ENCODE results near the gene SMIM43. TPM values are rescaled to one million over a fixed set of nuclear protein-coding genes. Genes with fewer than 3 reads are reported as not detected.
A peak's percentile ranks its signal among the peaks of the same experiment; 100 is the strongest.

The SMIM43 gene
- total RNA-seq, 1 experiment from 2014 or later, result 1.2 TPM

DNA sequence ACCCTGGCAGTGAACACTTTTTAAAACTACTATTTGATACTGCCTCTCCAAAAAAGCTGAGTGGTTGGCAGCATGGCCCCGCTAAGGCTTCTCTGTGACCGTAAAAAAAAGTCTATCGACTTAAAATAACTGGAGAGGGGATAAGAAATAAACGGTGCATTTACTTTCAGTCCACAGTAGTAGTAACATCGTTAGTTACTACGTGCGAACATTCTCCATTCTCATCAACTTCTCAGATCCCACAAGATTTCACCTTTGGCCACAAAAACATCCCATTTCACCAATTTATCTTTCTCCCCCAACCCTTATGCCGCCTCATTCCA is 35.6 kb upstream of the SMIM43 start:
- Mint-ChIP-seq H3K9me3 (no peaks in the 10 kb centered on the region), H3K27me3 (ENCODE audit: low read depth) (no peaks in the 10 kb centered on the region), H3K4me3 (peak overlapping the region; percentile 91 to 92), H3K36me3 (ENCODE audit: insufficient read depth in 1 of 3, low read depth in 3 of 3) (peaks cover 18 to 36% (median 27%) of the 10 kb centered on the region in 3 experiments), H3K27ac (peak overlapping the region; percentile 97 to 99 (median 97)), H3K4me1 (peaks cover 26 to 36% of the 10 kb centered on the region in 2 experiments)
- Histone ChIP-seq H2BK15ac (ENCODE audit: low read depth, low read length) (no peak overlapping the region), H3K4me2 (ENCODE audit: insufficient read depth, insufficient read length, low read length) (peak overlapping the region; percentile 93), H3K14ac (ENCODE audit: insufficient read depth, low read length) (peak overlapping the region; percentile 59; the same call in 1 of the 2 replicates), H2BK5ac (ENCODE audit: insufficient read length, low read length) (peak overlapping the region; percentile 17), H3T11ph (ENCODE audit: low read length) (peak overlapping the region; percentile 30), H2AFZ (ENCODE audit: low read length) (no peak overlapping the region), H4K5ac (ENCODE audit: insufficient read length, low read depth, low read length) (peak overlapping the region; percentile 84), H3K4ac (ENCODE audit: low read depth, low read length) (no peak overlapping the region; the same call in 1 of the 2 replicates), H3K56ac (ENCODE audit: insufficient read length, low read depth, low read length) (peak overlapping the region; percentile 58), H4K20me1 (ENCODE audit: control insufficient read depth, insufficient read depth, insufficient read length) (no peaks in the 10 kb centered on the region), H3K4me1 (ENCODE audit: insufficient read depth, low read length) (no peaks in the 10 kb centered on the region; the same call in 1 of the 2 replicates), H2BK20ac (ENCODE audit: low read depth, low read length, poor library complexity, severe bottlenecking) (no peak overlapping the region), H2BK12ac (ENCODE audit: insufficient read length, low read depth, low read length) (no peak overlapping the region), H3K9me3 (ENCODE audit: control insufficient read depth, low read depth, low read length) (no peaks in the 10 kb centered on the region), H4K8ac (replicated peaks; ENCODE audit: insufficient read length, low read depth, low read length) (no peak overlapping the region), H3K23ac (ENCODE audit: insufficient read length, low read depth, low read length) (no peak overlapping the region), H3K9ac (ENCODE audit: extremely low read depth, insufficient read length, low read length) (peak overlapping the region; percentile 91), H4K91ac (ENCODE audit: insufficient read length, low read depth, low read length) (no peak overlapping the region), H3K79me2 (ENCODE audit: insufficient read depth, low read length) (peaks cover 4% of the 10 kb centered on the region; the same call in 1 of the 2 replicates), H3K18ac (ENCODE audit: insufficient read length, low read depth, low read length) (peak overlapping the region; percentile 84), H2AK5ac (ENCODE audit: insufficient read length, low read length) (no peak overlapping the region), H3K27ac (ENCODE audit: insufficient read length, low read depth, low read length) (peak overlapping the region; percentile 61), H2BK120ac (ENCODE audit: low read depth, low read length, poor library complexity, severe bottlenecking) (peak overlapping the region; percentile 71), H3K23me2 (ENCODE audit: insufficient read length, low read depth, low read length, poor library complexity, severe bottlenecking) (peaks cover 7% of the 10 kb centered on the region), H3K79me1 (ENCODE audit: insufficient read depth, low read depth, low read length, poor library complexity, severe bottlenecking) (no peaks in the 10 kb centered on the region), H3K27me3 (ENCODE audit: insufficient read depth, low read length) (no peaks in the 10 kb centered on the region)
- no peak for DNase-seq
- WGBS (ENCODE audit: extremely low coverage, insufficient read length, low lambda C conversion rate), result no CpG with 5 or more reads among the region's 8 CpGs
- TF ChIP-seq, protein P1, sequence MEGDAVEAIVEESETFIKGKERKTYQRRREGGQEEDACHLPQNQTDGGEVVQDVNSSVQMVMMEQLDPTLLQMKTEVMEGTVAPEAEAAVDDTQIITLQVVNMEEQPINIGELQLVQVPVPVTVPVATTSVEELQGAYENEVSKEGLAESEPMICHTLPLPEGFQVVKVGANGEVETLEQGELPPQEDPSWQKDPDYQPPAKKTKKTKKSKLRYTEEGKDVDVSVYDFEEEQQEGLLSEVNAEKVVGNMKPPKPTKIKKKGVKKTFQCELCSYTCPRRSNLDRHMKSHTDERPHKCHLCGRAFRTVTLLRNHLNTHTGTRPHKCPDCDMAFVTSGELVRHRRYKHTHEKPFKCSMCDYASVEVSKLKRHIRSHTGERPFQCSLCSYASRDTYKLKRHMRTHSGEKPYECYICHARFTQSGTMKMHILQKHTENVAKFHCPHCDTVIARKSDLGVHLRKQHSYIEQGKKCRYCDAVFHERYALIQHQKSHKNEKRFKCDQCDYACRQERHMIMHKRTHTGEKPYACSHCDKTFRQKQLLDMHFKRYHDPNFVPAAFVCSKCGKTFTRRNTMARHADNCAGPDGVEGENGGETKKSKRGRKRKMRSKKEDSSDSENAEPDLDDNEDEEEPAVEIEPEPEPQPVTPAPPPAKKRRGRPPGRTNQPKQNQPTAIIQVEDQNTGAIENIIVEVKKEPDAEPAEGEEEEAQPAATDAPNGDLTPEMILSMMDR (conservative IDR thresholded peaks at IDR 0.05), result no peak

Measured in H9 (cell line).